Retinal pigment epithelial cell (primary cell): ENCODE data around the gene CUEDC1.

Experiments
- DNase-seq: peaks from one replicate; pipeline ENCODE4 v3.0.0-alpha.2; 2010; ENCODE audit warnings: low read depth
- H3K4me3 ChIP-seq: 2 replicates; pipeline ENCODE4 v1.5.1; 2011; ENCODE audit warnings: mild to moderate bottlenecking, low read length, control low read depth, moderate library complexity
- CTCF ChIP-seq: conservative IDR thresholded peaks from 2 replicates; pipeline ENCODE4 v1.5.1; 2011; ENCODE audit warnings: low read depth, low read length, control low read depth, inconsistent platforms

Gene CUEDC1

GRCh38 chr17:57990037-57990436, 34.8 kb upstream of the CUEDC1 start:
- DNase-seq: no peak
- no peak overlapping the region for H3K4me3 ChIP-seq
- TF ChIP-seq CTCF: no peak

DNA sequence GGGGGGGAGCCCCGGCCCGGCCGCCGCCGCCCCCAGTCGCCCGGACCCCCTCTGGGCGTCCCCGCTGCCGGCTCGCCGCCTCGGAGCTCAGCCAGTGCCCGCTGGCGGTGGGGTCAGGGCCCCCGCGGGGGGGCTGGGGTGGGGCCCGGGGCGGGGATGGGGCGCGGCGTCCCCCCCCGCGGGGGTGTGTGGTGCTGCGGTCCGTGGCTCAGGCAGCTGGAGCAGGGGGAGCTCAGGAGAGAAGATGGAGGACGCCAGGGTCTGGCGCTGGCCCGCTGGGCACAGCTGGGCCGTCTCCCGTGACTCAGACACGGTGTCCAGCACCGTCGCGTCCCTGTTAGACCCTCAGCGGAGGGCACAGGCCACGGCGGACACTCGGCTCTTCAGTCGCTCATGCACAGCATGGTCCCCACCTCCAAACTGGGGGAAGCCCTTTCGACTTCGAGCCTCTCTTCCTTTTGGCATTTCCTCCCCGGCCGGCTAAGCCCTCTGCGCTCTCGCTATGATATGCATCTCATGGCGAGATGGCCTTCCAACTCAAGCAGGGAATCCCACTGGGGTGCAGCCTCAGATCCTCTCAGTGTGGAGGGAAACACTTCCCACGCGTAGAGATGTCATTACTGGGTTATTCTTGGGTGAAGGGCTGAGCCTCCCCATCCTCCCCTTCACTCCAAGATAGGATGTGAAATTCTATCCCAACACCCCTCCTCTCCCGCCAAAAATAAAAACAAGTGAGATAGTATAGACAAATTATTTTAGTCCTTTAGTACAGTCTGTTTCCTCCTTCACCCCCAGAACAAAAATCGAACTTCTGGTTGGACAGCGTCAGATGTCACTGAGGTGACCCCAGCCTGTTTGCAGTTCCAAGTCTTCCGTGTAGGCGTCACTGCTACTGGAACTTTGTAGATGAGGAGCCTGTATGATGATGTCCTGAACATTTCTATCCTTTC, 33.4 kb upstream of the CUEDC1 start:
- peak overlapping the region; percentile 63 for H3K4me3 ChIP-seq
- DNase-seq: no peak
- TF ChIP-seq CTCF: no peak

DNA sequence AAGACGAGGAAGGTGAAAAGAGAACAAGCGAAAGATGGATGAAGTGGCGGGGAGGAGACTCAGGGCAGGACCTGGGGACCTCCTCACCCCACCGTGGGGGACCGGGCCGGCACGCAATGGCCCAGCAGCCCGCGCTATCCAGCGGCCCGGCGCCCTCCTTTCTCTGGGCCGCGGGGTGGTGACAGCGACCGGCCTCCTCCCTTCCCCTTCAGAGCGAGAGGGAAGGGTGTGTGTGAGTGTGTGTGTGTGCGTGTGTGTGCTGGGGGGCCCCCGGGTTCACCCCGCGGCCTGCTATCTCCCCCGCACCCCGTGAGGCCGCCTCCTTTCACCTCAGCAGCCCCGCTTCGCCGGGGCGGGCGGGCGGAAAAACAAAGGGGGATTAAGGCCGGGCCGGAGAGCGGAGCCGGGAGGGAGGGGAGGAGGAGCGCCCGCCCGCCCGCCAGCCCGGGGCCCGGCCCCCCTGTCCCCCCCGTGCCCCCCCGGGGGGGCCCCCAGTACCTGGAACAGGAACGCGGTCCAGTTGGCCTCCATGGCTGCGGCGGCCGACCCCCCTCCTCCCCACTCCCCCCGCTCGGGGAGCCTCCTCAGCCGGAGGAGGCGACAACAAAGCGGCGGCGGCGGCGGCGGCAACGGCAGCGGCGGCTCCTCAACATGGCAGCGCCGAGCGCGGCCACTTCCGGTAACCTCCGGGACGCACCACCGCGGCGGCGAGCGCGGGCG, 32.5 kb upstream of the CUEDC1 start, which contains the start of gene VEZF1:
VEZF1 (minus strand) TSS at position 674 of the 720 bp plus-strand sequence; CDS start at position 531, 143 bp downstream.
- no peak for TF ChIP-seq CTCF
- H3K4me3 ChIP-seq: peak within 1 kb of the TSS; percentile 77
- no peak for DNase-seq

- peak; percentile 48 for DNase-seq
- H3K4me3 ChIP-seq: peak overlapping the region; percentile 77
- TF ChIP-seq CTCF: no peak
These were observed 31.8 kb upstream of the CUEDC1 start for GRCh38 chr17:57986841-57987580.

DNA sequence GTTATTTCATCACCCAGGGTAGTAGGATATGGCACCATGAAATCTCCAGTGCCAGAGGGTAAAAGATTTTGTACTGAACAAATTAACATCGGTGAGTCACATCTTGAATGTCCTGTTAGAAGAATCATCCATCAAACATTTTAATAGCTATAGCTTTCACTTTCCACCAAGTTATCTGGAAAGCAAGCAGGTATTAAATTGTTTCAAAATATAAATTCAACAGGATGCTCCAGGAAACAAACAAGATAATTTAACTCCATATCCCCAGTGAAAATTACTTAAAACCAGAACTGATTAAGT, 30.4 kb upstream of the CUEDC1 start:
- no peak for DNase-seq
- H3K4me3 ChIP-seq: no peak overlapping the region
- no peak for TF ChIP-seq CTCF

DNA sequence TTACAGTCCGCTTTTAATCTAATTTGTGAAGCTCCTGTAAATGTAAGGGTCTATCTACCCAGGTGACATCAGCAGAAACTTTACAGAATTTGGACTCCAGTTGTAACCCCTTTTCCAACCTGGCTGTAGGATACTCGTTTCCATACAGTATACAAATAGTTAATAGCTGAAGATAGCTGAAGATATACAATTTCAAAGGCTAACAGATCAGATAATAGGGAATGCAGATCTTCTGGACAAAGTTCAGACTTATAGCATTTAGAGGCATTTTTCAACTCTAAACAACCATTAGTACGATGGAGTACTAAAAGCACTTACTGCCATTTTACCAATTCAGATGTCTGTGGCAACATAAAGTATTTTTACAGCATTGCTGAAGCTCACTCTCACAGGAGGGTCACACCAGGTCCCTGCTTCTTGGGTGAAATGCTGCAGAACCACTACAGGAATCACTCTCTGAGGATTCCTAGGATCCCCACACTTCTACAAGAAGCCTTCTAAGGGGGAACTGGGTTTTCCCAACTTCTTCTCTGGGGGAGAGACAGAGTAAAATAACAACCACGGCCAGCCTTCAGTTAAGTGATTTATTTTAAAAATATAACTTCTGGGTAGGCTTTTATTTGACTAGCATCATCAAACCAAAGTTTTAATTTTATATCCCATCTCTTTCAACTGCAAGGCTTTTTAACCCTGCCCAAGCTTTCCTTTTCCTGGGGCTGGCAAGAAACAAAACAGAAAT, 29.9 kb upstream of the CUEDC1 start:
- H3K4me3 ChIP-seq: no peak overlapping the region
- DNase-seq: no peak

More for the DNA sequence above, 29.9 kb upstream of the CUEDC1 start:
- TF ChIP-seq CTCF: no peak
